CD4-positive, alpha-beta T cell treated with Interleukin-21 for 1 hour (primary cell): ENCODE results near the gene CPT1B.
A peak's percentile ranks its signal among the peaks of the same experiment; 100 is the strongest.

Source experiments
- DNase-seq: peaks from one replicate; pipeline ENCODE4 v3.0.0-alpha.2; 2020

Gene CPT1B

DNA sequence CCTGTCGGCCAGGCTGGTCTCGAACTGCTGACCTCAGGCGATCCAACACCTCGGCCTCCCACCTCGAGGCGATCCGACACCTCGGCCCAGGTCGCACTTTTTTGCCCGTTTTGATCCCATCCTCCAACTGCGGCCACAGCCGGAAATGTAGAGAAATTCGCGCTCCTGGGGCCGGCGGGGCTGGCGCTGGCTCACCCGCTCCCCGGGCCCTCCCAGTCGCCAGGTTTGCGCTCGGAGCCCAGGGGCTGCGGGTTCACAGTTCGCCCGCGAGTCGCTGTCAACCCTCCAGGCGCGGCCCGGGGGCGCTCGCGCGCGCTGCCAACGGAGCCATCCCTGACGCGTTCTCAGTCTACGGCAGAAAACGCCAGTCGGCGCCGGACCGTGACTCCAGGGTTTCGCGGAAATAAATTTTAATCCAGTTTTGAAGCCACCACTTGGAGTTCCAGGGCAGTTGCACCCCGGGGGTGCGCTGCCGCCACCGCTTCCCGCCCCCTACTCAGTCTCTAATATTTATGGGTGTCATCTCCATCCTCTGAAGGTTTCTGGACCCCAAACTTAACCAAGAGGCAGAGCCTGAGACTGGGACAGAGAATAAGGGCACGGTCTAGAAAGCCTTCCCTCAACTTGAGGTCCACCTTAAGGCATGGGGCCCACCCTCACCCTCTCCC, 34.0 kb downstream of the CPT1B start:
- DNase-seq: peak; percentile 89

DNA sequence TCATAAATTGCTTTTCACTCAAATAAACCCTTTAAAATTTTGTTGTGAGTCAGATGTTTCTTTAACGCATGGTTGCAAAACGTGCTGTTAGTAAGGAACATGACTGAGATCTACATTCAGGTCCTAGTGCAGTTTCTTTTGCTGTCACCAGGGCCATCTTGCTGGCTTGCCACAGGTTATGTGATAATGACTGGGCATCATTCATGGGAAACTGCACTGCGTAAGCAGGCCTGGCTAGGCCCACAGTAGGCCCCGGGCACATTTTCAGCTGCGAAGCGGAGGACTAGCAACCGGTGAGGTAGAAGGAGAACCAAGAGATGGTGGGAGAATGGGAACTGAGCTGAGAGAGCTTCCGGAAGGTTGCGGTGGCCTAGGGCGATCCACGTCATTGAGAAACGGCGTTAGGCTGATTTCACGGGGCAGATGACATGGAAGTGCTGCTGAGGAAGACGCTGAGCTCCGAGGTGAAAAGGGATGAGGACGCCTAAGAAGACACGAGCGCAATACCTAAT, 35.8 kb downstream of the CPT1B start:
- DNase-seq: no peak

DNA sequence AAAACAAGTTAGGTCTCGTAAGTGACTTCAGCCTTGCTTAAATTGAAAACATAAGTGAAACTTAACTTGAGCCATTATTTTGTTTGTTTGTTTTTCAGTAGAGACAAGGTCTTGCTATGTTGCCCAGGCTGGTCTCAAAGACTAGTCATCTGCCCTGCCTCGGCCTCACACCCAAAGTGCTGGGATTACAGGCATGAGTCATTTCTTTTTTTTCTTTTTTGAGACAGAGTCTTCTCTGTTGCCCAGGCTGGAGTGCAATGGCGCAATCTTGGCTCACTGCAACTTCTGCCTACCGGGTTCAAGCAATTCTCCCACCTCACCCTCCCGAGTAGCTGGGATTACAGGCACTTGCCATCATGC, 36.6 kb downstream of the CPT1B start:
- DNase-seq: peak; percentile 48

DNA sequence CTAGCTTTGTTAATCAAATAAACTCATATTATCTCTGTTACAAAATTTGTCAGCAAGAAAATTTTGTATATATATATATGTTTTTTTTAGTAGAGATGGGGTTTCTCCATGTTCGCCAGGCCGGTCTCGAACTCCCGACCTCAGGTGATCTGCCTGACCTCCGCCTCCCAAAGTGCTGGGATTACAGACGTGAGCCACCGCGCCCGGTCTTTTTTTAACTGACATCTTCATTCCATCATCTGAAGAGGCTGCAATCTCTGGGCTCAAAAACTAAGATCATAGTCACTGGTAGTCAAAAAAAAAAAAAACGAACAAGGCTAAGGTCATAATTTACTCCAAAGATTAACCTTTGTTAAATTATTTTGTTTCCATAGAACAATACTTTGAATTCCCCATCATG, 37.8 kb downstream of the CPT1B start:
- DNase-seq: no peak

DNA sequence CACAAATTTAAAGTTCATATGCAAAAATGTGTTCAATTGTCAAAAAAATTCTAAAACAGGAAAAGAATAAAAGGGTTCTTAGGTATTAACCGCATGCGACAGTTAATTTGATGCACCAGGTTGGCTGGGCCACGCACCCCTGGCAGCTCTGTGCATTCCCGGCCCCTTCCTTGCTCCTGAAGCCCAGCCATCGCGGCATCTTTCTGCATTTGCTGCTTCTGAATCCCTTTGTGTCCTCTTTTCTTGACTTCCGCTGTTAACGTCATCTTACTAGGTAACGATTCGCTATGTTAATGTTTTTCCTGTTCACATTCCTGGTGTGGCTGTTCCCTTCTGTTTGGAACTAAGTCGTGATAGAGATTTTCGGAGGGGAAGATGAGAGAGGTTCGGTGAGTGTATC, 40.5 kb downstream of the CPT1B start:
- no peak for DNase-seq

DNA sequence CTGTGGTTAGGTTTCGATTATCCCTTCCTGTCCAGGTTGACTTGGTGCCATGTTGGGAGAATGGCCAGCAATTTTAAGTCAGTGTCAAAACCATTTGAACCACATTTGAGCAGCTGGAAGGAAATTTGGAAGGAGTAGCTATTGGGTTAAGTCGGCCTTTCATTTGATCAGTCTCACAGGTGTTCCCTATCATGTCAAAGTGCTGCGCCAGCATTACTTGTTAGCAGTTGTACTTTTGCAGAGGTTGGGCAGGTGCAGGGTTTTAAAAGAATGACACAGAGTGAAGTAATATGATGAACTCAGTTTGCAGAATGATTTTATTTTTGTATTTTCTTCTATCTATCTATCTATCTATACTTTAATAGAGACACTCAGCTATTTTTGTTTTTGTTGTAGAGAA, 42.0 kb downstream of the CPT1B start:
- DNase-seq: no peak

DNA sequence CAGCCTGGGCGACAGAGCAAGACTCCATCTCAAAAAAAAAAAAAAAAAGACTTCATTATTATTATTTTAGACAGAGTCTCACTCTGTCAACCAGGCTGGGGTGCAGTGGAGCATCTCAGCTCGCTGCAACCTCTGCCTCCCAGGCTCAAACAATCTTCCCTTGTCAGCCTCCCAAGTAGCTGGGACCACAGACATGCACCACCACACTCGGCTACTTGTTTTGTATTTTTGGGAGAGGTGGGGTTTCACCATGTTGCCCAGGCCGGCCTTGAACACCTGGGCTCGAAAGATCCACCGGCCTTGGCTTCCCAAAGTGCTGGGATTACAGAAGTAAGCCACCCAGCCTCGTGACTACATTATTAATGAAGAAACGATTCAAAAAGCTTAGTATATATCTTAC, 43.1 kb downstream of the CPT1B start:
- no peak for DNase-seq

DNA sequence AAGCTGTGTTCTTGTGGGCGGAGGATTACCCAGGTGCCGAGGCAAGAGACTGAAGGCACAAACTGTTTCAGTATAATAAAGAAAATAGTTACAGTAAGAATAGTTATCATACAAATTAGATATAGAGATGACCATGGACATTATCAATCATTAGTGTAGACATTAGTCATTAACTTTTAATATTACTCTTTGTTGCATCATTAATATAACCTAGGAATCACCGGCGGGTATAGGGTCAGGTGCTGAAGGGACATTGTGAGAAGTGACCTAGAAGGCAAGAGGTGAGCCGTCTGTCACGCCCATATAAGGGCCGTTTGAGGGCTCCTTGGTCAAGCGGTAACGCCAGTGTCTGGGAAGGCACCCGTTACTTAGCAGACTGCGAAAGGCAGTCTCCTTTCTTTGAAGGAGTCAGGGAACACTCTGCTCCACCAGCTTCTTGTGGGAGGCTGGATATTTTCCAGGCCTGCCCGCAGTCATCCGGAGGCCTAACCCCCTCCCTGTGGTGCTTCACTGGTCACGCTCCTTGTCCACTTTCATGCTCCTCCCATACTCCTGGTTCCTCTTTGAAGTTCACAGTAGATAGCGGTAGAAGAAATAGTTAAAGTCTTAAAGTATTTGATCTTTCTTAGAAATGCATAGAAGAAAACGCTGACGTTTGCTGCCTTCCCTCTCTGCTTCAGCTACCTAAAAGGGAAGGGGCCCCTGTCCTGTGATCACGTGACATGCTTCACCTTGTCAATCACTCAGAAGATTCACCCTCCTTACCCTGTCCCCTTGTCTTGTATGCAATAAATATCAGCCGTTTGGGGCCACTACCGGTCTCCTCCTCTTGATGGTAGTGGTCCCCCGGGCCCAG, 44.1 kb downstream of the CPT1B start:
- peak; percentile 57 for DNase-seq

DNA sequence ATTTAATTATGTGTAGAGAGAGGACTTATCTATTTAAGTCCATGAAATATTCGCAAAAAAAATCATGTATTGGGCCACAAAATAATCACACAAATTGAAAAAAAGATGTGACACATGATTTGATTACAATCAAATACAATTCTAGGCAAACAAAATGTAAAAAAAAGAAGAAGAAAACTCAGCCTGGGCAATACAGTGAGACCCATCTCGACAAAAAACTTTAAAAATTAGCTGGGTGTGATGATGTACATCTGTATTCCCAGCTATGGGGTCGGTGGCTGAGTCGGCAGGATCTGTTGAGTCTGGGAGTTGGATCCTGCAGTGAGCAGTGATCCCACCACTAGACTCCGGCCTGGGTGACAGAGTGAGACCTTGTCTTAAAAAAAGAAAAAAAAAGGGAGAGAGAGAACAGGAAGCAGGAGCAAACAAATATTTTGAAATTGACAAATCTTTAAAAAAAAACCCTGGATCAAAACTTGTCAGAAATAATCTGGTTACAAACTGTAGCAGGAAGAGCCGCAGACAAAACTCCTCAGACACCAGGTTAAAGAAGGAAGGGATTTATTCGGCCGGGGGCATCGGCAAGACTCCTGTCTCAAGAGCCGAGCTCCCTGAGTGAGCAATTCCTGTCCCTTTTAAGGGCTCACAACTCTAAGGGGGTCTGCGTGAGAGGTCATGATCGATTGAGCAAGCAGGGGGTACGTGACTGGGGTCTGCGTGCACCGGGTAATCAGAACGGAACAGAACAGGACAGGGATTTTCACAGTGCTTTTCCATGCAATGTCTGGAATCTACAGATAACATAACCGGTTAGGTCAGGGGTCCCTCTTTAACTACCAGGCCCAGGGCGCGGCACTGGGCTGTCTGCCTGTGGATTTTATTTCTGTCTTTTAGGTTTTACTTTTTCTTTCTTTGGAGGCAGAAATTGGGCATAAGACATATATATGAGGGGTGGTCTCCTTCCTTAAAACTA, 45.1 kb downstream of the CPT1B start:
- DNase-seq: no peak

DNA sequence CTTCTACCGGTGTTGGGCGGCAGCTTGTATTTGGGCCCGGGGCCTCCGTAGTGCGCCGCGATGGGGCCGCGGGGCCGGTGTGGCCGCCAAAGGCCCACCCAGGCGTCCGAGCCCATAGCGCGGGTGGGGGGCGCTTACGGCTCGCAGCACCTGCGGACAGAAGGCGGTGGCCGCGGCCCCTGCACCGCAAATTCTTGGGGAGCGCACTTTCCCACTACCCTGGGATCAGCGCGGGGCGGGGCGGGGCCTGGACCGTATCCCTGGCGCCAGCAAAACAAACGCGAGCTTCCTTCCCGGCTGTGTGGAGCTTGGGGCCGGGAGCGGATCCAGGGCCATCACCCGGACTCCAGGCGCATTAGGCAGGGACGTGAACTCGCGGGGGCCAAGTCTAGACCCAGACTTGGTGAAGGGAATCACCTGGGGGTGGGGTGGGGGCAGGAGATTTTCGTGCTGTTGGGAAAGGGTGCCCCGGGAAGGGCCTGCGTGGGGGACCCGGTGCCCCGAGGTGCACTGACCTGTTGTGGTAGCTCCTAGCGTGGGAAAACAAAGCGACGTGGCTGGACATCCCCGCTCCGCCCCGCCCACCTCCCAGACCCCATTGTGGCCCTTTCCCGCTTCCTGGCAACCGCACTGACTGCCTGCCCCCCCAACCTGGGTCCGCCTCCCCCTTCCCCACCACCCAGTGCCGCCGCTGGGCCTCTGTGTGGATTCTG, 46.1 kb downstream of the CPT1B start:
- peak; percentile 43 for DNase-seq

DNA sequence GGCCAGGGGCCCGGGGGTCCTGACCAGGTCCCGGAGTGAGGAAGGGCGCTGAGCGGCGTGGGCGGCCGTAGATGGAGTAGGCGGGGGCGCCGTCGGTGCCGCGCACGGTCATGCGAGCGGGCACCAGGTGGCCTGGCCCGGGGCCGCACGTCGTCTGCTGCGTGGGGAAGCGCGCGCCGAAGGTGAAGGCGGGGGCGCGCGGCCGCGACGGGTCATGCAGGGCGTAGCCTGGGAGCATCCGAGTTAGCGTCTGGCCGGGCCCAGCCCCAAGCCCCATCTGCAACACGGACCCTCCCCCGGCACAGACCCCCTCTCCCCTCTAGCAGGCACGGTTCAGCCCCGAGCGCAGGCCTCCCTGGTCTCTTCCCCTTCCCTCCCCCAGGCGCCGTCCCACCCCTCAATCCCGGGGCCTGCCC, 46.7 kb downstream of the CPT1B start:
- peak; percentile 80 for DNase-seq

DNA sequence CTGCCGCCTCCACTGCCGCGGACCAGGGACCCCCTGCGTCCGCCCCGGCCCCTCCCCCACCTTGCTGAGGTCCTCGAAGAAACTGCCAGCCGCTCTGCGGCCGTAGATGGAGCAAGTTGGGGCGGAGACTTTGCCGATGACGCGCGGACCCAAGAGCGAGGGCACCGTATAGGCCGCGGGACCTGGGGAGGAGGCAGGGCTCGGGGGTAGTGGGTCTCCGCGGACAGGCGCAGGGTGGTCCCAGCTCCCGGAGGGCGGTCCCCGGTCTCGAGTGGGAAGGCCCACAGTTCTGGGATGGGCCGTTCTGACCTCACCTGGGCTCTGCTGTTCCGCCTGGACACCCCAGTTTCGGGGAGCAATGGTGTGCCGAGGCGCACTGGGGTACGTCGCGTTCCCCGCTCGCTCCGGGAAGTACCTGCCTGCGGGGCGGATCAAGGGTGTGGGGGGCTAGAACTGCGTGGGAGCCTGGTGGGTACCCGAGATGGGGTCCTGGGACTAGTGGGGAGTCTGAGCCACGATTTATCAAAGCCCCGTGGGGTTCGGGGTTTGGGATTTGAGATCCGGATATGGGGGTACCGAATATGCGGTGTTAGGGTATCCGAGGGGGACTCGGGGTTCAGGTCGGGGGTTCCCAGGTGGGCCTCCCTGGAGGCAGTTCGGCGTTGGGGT, 47.2 kb downstream of the CPT1B start:
- DNase-seq: peak; percentile 89

DNA sequence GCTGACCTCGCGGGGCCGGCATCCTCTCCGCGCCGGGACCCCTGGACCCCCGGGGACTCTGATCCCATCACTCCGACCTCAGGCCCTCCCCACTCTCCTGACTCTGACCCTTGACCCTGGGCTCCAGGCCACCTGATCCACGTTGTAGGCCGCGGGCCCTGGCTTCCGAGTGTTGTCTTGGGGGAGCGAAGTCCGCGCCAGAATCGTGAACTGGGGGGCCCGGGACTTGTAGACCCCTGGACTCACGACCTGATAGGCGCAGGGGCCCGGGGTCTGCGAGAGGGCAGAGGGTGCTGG, 47.7 kb downstream of the CPT1B start:
- no peak for DNase-seq

DNA sequence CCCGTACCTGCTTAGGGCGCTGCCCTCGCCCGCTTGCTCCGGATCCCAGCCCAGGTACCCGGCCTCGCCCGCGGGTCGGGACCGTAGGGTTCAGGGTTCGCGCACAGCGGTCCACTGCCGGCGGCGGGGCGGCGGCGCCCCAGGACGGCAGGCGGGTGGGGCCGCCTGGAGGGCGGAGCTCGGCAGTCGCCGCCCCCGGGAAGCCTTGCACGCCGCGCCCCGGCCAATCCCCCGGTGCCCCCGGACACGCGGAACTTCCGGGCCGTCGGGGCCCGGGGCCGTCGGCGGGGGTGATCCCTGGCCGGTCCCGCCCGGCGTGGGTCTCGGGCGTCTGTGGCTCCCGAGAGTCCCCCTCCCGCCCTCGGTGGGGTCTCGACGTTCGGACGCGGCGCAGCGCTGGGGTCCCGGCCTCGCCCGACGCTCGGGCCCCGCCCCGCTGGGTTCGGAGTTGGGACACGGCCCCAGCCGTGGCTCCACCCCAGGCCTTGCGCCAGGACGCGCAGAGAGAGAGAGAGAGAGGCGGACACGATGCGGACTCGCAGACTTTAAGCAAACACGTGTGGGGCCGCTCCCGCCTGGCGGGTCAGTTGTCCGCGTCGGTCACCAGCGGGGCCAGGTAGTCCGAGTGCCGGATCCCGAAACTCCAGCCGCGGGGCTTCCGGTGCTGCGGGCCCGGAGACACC, 48.2 kb downstream of the CPT1B start, which contains the start of gene TYMP:
TYMP (minus strand) TSS at position 116 of the 683 bp plus-strand sequence. CDS start 303 bp downstream, outside the sequence.
- DNase-seq: peak; percentile 82

DNA sequence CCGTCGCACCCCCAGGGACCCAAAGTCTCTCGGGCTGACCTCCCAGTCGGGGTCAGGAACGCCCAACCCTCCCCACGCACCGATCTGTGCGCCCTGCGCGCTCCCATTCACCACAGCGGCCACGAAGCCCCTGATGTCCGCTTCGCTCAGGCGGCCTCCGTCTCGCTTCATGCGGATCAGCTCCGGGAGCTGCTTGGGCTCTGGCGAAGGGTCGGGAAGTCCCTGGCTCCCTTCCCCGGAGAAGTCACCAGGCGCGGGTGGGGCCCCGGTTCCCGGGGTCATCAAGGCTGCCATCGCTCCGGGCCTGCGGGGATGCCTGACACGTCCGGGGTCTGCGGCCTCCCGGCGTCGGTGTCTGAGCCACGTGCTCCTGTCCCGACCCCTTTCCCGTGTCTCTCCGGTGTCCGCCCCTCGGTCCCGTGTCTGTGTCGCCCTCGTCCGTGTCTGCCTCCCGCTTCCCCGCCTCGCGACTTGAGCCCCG, 48.8 kb downstream of the CPT1B start:
- no peak for DNase-seq

DNA sequence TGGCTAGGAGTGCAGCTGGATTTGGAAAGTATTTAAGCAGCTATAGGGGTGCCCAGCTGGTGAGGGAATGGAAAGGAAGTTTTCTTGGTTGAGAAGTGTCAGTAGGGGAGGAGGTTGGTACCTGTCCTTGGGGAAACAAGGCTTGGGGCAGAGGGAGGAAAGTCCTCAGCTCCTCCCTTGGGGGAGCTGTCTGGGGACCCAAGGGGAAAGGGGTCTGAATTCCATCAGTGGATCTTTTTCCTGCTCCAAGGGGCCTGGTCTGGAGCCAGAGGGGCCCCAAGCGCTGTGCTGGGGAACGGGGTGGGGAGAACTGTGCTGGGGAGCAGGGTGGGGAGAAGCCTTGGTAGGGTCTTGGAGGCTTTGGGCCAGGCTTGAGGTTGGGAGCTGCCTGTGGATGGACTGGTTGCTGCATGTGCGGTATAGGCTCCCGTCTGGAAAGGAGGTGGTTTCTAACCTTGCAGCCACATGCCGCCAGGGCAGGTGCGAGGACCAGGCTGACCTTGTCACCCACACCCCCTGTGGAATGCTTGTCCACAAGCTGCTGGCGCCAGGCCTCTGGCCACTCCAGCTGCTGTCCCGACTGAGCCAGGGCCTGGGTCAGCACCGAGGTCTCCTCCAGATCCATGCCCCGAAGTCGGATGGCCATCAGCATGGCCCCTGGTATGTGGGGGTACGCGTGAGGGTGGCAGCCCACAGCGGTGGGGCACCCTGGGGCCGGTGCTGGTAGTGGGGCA, 49.4 kb downstream of the CPT1B start:
- no peak for DNase-seq

DNA sequence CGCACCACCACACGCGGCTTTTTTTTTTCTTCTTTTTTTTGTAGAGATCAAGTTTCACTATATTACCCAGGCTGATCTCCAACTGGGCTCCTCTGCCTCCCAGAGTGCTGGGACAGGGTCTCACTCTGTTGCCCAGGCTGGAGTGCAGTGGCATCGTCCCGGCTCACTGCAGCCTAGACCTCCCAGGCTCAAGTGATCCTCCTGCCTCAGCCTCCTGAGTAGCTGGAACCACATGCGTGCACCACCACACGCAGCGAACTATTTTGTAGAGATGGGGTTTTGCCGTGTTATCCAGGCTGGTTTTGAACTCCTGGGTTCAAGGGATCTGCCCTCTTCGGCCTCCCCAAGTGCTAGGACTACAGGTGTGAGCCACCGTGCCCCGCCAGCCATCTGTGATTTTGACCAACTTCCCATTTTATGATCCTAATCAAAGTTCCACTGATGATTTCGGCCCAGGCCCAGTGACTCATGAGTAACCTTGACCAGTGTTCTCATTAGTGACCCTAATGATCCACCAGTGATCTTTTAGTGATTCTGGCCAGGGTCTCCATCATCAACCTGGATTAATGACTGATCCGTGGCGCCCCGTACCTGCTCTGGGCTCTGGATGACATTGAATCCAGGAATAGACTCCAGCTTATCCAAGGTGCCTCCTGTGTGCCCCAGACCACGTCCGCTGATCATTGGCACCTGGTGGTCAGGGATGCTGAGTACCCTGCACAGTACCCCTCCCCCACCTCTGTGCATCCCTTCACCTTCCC, 50.1 kb downstream of the CPT1B start:
- no peak for DNase-seq

DNA sequence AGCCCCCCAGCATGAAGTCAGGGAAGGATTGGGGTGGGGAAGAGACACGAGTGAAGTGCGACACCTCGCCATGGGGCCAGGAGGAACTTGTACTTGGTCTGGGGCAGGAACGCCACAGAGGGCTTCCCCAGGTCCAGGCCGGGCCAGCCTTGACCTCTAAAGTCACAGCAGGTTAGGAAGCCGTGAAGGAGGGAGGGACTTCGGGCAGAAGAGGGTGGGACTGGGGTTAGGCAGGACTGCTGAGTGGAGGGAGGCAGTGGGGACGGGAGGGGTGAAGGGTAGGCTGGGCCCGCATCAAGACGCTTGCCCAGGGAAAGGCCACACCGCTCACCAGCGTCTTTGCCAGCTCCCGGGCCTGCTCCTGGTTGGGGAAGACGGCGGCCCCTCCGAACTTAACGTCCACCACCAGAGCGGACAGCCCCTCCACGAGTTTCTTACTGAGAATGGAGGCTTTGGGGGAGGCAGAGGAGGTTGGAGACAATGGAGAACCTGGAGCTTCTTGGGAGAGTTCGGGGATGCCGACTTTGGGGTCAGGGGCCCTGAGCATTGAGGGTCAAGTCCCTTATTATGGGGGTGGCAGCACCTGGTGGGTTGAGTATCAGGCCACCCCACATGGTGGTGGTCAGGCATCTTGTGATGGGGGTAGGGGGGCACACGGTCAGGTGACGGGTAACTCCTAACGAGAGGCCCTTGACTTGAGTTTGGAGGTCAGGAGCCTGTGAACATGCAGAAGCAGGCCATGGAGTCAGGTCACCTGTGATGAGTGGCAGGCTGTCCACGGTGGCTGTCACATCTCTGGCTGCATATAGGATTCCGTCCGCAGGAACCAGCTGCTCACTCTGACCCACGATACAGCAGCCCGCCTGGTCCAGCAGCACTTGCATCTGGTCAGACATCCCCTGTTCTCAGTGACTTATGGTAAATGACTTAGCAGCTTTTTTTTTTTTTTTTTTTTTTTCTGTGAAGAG, 51.1 kb downstream of the CPT1B start:
- peak; percentile 65 for DNase-seq
